Hematopoietic multipotent progenitor cell treated with erythropoietin and hydrocortisone succinate and interleukin-3 and kit ligand, for 8 days (in vitro differentiated cells): ENCODE data around the gene MUC6.

Source experiments
- DNase-seq: peaks from one replicate; pipeline ENCODE4 v3.0.0-alpha.2; 2015

Gene MUC6, protein sequence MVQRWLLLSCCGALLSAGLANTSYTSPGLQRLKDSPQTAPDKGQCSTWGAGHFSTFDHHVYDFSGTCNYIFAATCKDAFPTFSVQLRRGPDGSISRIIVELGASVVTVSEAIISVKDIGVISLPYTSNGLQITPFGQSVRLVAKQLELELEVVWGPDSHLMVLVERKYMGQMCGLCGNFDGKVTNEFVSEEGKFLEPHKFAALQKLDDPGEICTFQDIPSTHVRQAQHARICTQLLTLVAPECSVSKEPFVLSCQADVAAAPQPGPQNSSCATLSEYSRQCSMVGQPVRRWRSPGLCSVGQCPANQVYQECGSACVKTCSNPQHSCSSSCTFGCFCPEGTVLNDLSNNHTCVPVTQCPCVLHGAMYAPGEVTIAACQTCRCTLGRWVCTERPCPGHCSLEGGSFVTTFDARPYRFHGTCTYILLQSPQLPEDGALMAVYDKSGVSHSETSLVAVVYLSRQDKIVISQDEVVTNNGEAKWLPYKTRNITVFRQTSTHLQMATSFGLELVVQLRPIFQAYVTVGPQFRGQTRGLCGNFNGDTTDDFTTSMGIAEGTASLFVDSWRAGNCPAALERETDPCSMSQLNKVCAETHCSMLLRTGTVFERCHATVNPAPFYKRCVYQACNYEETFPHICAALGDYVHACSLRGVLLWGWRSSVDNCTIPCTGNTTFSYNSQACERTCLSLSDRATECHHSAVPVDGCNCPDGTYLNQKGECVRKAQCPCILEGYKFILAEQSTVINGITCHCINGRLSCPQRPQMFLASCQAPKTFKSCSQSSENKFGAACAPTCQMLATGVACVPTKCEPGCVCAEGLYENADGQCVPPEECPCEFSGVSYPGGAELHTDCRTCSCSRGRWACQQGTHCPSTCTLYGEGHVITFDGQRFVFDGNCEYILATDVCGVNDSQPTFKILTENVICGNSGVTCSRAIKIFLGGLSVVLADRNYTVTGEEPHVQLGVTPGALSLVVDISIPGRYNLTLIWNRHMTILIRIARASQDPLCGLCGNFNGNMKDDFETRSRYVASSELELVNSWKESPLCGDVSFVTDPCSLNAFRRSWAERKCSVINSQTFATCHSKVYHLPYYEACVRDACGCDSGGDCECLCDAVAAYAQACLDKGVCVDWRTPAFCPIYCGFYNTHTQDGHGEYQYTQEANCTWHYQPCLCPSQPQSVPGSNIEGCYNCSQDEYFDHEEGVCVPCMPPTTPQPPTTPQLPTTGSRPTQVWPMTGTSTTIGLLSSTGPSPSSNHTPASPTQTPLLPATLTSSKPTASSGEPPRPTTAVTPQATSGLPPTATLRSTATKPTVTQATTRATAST (N-terminal part only)

GRCh38 chr11:1036303-1036923 is at the start of gene MUC6:
MUC6 (minus strand) TSS chr11:1036718; CDS start chr11:1036655, 63 bp downstream.
- no peak for DNase-seq

- no peak for DNase-seq
These were observed 49.1 kb upstream of the MUC6 start for GRCh38 chr11:1085440-1086170.

- DNase-seq, result no peak
These were observed 48.3 kb upstream of the MUC6 start for GRCh38 chr11:1084561-1085439.

GRCh38 chr11:1083621-1084551 is 47.4 kb upstream of the MUC6 start:
- no peak for DNase-seq

- no peak for DNase-seq
These were observed 46.5 kb upstream of the MUC6 start for GRCh38 chr11:1082728-1083620.

GRCh38 chr11:1082346-1082727 is 45.8 kb upstream of the MUC6 start:
- no peak for DNase-seq

- no peak for DNase-seq
These were observed 45.2 kb upstream of the MUC6 start for GRCh38 chr11:1081601-1082311.

- no peak for DNase-seq
These were observed 41.7 kb upstream of the MUC6 start for GRCh38 chr11:1078191-1078601.

DNA sequence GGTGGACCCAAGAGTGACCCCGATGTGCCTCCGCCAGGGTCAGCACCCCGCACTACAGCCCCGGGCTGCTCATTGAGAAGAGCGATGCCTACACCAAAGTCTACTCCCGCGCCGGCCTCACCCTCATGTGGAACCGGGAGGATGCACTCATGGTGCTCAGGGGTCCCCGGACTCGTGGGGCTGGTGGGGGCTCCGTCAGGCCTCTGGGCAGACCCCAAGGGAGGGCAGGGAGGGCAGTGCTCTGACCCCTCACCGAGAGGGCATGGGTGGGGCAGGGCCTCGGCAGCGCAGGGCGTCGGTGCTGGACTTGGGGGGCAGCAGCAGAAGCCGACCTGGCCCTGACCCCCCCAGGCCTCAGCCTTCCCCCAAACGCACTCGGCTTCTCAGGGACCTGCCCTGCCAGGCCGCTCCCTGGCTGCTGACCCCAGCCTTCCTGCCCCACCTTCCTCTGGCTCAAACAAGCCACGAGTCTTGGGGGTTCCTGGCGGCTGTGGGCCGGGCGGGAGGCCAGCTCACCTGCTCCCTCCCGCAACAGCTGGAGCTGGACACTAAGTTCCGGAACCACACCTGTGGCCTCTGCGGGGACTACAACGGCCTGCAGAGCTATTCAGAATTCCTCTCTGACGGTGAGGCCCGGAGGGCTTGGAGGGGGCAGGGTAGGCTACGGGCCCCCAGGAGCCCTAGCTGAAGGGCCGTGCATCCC is 41.0 kb upstream of the MUC6 start:
- no peak for DNase-seq

DNA sequence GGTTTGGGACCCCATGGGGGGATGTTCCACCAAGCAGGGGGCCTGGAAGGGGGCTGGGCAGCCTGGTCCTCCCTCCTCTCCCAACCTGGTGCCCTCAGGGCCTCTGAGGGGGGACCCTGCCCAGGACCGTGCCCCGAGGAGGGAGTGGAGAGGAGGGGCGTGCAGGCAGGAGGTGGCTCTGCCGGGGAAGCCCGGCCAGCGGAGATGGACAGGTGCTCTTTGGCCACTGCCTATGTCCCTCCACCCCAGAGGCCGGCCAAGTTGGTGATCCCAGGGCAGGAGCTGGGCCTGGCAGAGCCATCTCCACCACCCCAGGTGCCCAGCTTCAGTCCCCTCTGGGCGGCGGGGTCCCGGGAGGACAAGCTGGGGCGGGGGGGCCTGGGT is 40.5 kb upstream of the MUC6 start:
- no peak for DNase-seq

GRCh38 chr11:1076061-1076665 is 39.6 kb upstream of the MUC6 start:
- DNase-seq, result no peak

GRCh38 chr11:1075341-1075911 is 38.9 kb upstream of the MUC6 start:
- DNase-seq, result no peak

DNA sequence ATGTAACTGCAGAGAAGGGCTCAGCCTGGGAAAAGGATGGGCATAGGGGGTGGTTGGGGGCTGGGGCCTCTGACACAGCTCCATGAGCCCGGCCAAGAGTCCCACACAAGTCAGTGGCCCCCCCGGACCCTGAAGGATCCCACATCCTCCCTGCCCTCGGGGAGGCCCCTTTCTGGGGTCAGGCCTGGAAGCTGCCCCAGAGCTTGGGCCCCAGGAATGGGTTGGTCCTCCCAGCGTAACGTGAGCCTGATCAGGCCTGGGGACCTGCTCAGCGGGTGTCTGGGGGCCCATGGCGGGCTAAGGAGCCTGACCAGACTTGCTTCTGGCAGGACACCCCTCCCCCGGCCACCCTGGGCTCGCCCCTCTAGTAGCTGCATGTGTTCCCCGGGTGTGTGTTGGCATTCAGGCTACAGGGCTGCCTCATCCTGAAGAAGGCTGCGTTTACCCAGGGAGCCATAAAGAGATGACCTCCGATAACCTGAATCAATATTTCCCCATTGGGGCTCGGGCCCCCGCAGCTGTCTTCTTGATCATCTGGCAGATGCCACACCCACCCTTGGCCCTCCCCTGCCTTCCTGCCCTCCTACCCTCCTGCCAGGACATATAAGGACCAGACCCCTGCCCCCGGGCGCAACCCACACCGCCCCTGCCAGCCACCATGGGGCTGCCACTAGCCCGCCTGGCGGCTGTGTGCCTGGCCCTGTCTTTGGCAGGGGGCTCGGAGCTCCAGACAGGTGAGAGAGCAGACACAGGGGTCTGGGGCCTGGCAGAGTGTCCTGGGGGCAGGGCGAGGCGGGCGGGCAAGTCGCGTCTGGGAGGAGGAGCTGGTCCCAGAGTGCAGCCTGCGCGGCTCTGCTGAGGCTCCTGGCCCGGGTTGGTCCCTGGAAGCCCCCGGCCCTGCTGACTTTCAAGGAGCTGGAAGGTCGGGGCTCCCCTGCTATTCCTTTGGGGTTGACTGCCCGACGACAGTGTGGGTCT is 38.0 kb upstream of the MUC6 start, which contains the start of gene MUC2:
Gene MUC2, plus strand, starts transcription at position 631 of the 978 bp plus-strand sequence.
- DNase-seq, result no peak

DNA sequence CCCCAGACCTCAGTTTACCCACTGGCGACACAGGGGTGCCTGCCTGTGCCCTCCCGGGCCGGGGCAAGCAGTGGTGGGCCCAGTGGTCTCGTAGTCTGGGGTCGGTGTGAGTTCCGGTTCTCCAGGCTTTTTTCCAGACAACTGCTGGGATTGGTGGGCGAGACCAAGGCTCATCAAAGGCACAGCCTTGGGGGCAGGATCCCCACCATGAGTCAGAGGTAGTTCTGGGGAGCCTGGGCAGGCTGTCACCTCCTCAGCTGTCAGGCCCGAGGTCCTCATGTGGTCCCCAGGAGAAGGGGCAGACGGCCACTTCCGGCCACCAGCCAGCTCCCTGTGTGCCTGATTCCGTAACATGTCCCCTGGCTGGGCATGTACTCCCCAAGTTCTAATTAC is 37.3 kb upstream of the MUC6 start:
- no peak for DNase-seq

GRCh38 chr11:1073261-1073724 is 36.8 kb upstream of the MUC6 start:
- DNase-seq, result no peak
